Keratinocyte (primary cell): ENCODE results near the gene DDIT3.

Experiments used
- EZH2 ChIP-seq: IDR thresholded peaks from one replicate; pipeline ENCODE4 v1.6.1; 2012; ENCODE audit warnings: inconsistent platforms, mild to moderate bottlenecking, low read length, moderate library complexity
- TF ChIP-seq, protein P1 (sequence below), 3 experiments: IDR thresholded peaks in 1 of 3; conservative IDR thresholded peaks in 1 of 3; optimal IDR thresholded peaks in 1 of 3; 2 replicates in 2 of 3; 3 replicates in 1 of 3; pipeline versions ENCODE3 to v1.5.1; 2011; ENCODE audit warnings: low read length in 3 of 3, mild to moderate bottlenecking in 3 of 3, moderate library complexity in 2 of 3, control low read depth in 1 of 3, inconsistent platforms in 1 of 3; ENCODE audit not compliant: insufficient read depth in 2 of 3; ENCODE audit errors: extremely low read depth in 1 of 3

DNA sequence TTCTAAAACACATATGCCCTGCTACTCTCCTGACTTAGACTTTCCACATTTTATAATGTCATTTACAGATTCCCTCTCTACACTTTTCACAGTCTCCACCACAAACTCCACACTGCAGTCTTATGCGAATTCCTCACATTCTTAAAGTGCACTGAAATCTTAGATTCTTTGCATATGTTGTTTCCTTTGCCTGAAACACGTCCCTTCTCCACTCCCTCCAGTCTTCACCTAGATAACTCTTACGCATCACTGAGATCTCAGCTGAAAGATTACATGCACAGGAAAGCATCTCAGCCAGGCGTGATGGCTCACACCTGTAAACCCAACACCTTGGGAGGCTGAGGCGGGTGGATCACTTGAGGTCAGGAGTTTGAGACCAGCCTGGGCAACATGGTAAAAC is 36.8 kb downstream of the DDIT3 start:
- TF ChIP-seq, protein P1, sequence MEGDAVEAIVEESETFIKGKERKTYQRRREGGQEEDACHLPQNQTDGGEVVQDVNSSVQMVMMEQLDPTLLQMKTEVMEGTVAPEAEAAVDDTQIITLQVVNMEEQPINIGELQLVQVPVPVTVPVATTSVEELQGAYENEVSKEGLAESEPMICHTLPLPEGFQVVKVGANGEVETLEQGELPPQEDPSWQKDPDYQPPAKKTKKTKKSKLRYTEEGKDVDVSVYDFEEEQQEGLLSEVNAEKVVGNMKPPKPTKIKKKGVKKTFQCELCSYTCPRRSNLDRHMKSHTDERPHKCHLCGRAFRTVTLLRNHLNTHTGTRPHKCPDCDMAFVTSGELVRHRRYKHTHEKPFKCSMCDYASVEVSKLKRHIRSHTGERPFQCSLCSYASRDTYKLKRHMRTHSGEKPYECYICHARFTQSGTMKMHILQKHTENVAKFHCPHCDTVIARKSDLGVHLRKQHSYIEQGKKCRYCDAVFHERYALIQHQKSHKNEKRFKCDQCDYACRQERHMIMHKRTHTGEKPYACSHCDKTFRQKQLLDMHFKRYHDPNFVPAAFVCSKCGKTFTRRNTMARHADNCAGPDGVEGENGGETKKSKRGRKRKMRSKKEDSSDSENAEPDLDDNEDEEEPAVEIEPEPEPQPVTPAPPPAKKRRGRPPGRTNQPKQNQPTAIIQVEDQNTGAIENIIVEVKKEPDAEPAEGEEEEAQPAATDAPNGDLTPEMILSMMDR (optimal IDR thresholded peaks at IDR 0.05 in 1 of 3, IDR thresholded peaks at IDR 0.05 in 1 of 3, conservative IDR thresholded peaks at IDR 0.05 in 1 of 3; ENCODE audit: extremely low read depth in 1 of 3, insufficient read depth in 2 of 3, low read length in 3 of 3), result no peak
- no peak for TF ChIP-seq EZH2
